HG03066 (cell line): ENCODE data around the gene SH3PXD2A.
"Not testable (repeated sequence)": the region's sequence is repeated elsewhere in the genome, so short reads cannot be mapped to it uniquely, and the experiment has no call there.

Experiments
- ATAC-seq: cut with Tn5 transposase; IDR thresholded peaks from one replicate; pipeline ENCODE4 v1.9.1; 2021; ENCODE audit warnings: low read depth; ENCODE audit not compliant: unreplicated experiment

Gene SH3PXD2A

GRCh38 chr10:103772846-103773245 lies 82.5 kb downstream of the SH3PXD2A start:
- ATAC-seq: not testable (repeated sequence)

- ATAC-seq: peak; percentile 60
These were observed 83.1 kb downstream of the SH3PXD2A start for GRCh38 chr10:103772096-103772845.

- no peak for ATAC-seq
These were observed 85.2 kb downstream of the SH3PXD2A start for GRCh38 chr10:103770139-103770538.

GRCh38 chr10:103769176-103769575 lies 86.2 kb downstream of the SH3PXD2A start:
- ATAC-seq: no peak

- ATAC-seq: no peak
These were observed 87.0 kb downstream of the SH3PXD2A start for GRCh38 chr10:103768345-103768744.

- ATAC-seq: no peak
These were observed 87.6 kb downstream of the SH3PXD2A start for GRCh38 chr10:103767756-103768155.

- no peak for ATAC-seq
These were observed 88.4 kb downstream of the SH3PXD2A start for GRCh38 chr10:103766751-103767505.

- ATAC-seq: no peak
These were observed 89.4 kb downstream of the SH3PXD2A start for GRCh38 chr10:103765981-103766380.

- no peak for ATAC-seq
These were observed 90.2 kb downstream of the SH3PXD2A start for GRCh38 chr10:103765168-103765567.

GRCh38 chr10:103764296-103765088 lies 90.9 kb downstream of the SH3PXD2A start:
- no peak for ATAC-seq

- no peak for ATAC-seq
These were observed 91.8 kb downstream of the SH3PXD2A start for GRCh38 chr10:103763374-103764202.

GRCh38 chr10:103762916-103763315 lies 92.5 kb downstream of the SH3PXD2A start:
- ATAC-seq: no peak

- ATAC-seq: no peak
These were observed 93.2 kb downstream of the SH3PXD2A start for GRCh38 chr10:103762162-103762561.

GRCh38 chr10:103761075-103761920 lies 94.1 kb downstream of the SH3PXD2A start:
- no peak for ATAC-seq

- ATAC-seq: not testable (repeated sequence)
These were observed 95.1 kb downstream of the SH3PXD2A start for GRCh38 chr10:103760233-103760632.

GRCh38 chr10:103759100-103759781 lies 96.1 kb downstream of the SH3PXD2A start:
- no peak for ATAC-seq

GRCh38 chr10:103758294-103758681 lies 97.1 kb downstream of the SH3PXD2A start:
- no peak for ATAC-seq

GRCh38 chr10:103757531-103758293 lies 97.7 kb downstream of the SH3PXD2A start:
- ATAC-seq: no peak
